Ovary (tissue), 3 donors: Measurements from ENCODE around the gene RIBC1.

Experiments used
- CTCF ChIP-seq, 3 donors: fragments of 450-650 bp in 2 of 3; fragments of 200-600 bp in 1 of 3; IDR thresholded peaks; one replicate each; pipeline versions ENCODE4 v1.5.1 to v1.8.0; 2016 to 2022; ENCODE audit warnings: antibody characterized with exemption in 3 of 3, mild to moderate bottlenecking in 1 of 3
- EP300 ChIP-seq: sonication (generic); formaldehyde crosslinking; IDR thresholded peaks from one replicate; pipeline ENCODE4 v1.6.1; 2017; ENCODE audit warnings: antibody characterized with exemption
- POLR2A ChIP-seq: fragments of 450-650 bp; IDR thresholded peaks from one replicate; pipeline ENCODE4 v1.6.1; 2017; ENCODE audit warnings: antibody characterized with exemption, mild to moderate bottlenecking, moderate library complexity
- donor health status: DM: no; HTN: no; CAD: no.

GRCh38 chrX:53458082-53458481 is 35.4 kb downstream of the RIBC1 start:
- no peak for TF ChIP-seq CTCF (IDR thresholded peaks at IDR 0.05)
- no peak for TF ChIP-seq POLR2A
- no peak for TF ChIP-seq EP300
